Stimulated activated CD8-positive, alpha-beta memory T cell treated with anti-CD3 and anti-CD28 coated beads, Interleukin-4, amount 100 ng/mL, for 4 hours (primary cell): ENCODE results near the gene CLEC4E.
"Not testable (repeated sequence)": the region's sequence is repeated elsewhere in the genome, so short reads cannot be mapped to it uniquely, and the experiment has no call there.

Experiments
- DNase-seq, 2 donors: peaks; one replicate each; pipeline ENCODE4 v3.0.0-alpha.2; 2020; ENCODE audit warnings: low read depth in 2 of 2, low spot score in 1 of 2

The CLEC4E gene, protein sequence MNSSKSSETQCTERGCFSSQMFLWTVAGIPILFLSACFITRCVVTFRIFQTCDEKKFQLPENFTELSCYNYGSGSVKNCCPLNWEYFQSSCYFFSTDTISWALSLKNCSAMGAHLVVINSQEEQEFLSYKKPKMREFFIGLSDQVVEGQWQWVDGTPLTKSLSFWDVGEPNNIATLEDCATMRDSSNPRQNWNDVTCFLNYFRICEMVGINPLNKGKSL

DNA sequence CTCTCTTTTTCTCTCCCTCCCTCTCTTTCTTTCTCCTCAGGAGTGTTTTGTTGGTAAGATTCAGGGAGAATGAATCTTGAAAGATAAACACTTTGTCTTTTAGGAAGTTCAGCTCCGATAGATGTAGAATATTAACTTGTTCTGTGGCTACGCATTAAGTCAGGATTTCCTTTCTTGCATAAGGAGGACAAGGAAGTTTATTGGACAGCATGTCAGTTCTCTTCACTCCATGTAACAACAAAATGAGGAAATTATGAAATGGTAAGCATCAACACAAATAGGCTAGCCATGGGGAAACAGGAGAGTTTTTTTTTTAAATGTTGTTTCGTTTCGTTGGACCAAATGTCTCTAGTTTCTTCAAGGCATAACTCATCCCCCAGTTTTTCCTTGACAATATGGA, at the start of gene CLEC4E:
TSS of gene CLEC4E (minus strand) at position 75 of the 400 bp plus-strand sequence. CDS start 108 bp downstream, outside the sequence.
- DNase-seq, result not testable (repeated sequence)

DNA sequence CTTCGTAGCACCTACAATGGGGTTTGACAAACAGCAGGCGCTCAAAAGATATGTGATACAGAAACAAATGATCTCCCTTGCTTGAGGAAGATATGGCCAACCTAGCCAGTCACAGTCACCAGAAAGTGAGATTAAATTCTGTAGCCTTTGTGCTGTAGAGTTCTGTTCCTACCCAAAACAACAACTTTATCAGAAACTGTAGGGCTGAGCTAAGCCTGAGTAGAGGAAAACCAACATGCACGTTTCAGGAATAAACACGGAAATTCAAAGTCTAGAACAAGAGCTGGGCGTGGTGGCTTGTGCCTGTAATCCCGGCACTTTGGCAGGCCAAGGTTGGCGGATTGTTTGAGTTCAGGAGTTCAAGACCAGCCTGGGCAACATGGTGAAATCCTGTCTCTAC, 49.0 kb upstream of the CLEC4E start:
- no peak for DNase-seq

DNA sequence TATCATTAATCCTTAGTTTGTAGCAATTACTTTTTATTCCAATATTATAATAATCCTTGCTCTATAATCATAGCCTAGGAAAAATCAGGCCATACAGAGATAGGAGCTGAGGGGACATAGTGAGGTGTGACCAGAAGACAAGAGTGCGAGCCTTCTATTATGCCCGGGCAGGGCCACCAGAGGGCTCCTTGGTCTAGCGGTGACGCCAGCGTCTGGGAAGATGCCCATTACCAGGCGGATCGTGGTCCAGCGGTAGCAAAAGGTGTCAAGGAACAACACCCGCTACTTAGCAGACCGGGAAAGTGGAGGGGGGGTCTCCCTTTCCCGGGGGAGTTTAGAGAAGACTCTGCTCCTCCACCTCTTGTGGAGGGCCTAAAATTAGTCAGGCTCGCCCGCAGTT, 43.8 kb upstream of the CLEC4E start:
- DNase-seq, result not testable (repeated sequence)

DNA sequence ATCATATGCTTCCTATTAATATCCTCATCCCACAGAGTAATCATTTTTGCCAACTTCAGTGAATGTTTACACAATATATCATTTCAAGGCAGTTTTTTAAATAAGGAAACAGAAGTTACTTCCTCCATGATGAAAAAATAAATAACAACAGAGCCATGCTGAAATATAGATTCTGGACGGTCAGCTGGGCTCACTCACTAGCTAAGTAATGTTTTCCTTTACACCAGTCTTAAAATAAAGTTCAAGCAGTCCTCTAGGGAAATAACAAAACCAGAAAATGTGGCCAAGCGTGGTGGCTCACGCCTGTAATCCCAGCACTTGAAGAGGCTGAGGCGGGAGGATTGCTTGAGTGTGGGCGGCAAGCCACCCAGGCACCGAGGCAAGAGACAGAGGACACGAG, 43.3 kb upstream of the CLEC4E start:
- no peak for DNase-seq

DNA sequence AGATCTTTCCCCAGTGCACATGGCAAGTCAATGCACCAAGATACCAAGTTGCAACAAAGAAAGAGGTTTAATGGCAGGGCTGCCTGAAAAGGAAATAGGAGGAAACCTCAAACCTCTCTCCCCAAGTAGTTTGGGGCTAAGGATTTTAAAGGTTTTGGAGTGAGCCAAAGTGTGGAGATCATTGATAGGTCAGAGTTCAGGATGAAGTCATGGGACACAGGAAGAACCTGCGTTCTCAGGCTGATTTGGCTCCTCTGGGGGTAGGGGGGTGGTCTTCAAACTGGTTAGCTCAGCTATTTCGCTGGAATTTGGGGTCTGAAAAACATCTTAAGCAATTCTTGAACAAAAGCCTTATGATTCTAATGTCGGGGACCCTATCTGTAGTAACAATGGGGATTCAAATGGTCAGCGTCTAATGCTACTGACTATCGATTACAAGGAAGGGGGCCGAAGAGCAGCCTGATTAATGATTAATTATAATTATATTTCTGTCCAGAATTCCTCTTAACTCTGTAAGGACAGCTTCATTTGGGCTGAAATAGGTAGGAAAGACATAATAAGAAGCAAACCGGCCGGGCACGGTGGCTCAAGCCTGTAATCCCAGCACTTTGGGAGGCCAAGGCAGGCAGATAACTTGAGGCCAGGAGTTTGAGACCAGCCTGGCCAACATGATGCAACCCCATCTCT, 40.5 kb upstream of the CLEC4E start:
- DNase-seq, result no peak

DNA sequence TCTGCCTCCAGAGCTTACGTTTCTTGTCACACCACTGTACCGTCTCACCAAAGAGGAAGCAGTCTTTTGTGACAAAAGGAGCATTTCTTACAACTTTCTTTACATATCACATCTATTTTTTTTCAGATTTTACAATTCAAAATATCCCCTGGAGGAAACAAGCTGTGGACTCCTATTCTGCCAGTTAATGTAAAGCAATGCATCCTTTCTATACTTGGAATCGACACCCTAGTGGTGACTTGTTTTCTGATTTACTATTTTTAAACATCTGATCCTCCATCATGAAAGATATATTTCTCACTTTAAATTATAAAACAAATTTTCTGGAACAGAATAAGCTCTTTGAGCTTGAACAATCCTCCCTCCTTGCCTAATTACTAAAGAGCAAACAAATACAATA, 37.2 kb upstream of the CLEC4E start:
- DNase-seq, result no peak

DNA sequence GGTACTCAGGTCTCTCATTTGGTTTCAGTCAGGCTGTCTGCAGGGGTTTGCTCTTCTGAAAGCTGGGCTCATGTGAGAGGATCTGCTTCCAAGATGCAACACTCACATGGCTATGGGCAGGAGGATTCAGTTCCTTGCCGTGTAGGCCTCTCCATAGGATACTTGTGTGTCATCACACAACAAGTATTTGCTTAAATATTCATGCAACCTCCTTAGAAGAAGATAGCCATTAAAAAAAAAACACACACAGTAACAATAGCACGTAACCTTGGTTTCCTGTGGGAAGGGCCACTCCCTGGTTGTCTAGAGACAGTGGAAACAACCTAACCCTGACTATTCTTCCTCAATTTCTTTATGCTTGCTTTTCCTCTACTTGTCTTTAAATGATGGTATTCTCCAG, 31.8 kb upstream of the CLEC4E start:
- no peak for DNase-seq

DNA sequence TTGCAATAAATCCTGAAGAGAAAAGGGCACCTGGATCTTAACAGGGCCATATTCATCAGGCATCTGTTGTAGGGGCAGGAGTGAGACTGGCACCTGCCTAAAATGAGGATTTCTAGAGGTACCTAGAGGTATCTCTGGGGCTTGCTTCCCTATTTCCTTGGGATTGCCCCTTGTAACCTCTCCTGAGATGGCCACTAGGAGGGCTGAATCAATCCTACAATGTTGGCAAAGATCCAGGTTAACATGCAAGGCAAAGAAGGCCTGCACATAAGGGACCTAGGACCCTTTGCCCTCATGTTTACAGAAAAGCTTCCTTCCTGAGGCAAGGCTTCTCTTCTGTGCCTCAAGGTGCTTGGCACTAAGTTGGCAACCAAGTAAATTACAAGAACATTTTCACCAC, 25.8 kb upstream of the CLEC4E start:
- DNase-seq, result no peak

DNA sequence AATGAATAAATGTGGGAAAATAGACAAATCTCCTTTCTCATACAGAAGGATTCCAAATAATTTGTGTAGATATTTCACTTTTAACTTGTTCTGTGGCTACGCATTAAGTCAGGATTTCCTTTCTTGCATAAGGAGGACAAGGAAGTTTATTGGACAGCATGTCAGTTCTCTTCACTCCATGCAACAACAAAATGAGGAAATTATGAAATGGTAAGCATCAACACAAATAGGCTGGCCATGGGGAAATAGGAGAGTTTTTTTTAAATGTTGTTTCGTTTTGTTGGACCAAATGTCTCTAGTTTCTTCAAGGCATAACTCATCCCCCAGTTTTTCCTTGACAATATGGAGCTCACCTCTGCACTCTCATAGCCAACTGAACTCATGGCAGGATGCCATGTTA, 25.3 kb upstream of the CLEC4E start:
- not testable (repeated sequence) for DNase-seq

DNA sequence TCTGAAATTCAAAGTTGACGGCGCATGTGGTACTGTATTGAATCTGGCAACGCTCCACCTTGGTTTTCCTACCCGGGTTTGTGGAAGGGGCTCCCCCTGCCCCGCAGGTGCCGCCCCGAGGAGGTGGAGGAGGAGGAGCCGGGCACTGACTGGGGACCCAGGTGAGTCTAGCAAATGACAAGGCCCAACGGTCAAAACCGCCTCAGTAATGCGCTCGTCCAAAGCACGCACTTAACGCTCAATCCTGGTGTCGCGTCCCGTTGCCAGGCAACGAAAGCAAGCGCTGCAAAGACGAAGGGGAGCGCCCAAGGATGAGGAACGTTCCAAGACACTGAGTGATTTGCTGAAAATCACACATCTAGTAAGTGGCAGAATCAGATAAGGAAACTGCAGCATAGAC, 24.0 kb upstream of the CLEC4E start:
- DNase-seq, result no peak

DNA sequence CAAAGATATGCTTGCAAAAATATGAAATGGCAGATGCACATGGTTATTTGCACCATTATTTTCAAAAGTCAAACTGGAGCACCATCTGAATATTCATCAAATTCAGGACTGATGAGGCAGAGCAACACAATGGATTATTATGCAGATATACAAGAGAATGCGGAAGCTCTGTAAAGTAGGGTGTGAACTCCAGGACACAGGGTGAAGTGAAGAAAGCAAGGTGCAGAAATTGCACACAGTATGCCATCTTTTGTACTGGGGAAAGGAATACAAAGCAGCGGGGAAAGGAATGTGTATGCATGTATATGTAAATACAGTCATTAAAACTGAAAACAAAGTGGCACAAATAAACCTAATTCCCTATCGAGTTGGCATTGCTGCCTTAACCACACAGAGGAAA, 22.7 kb upstream of the CLEC4E start:
- no peak for DNase-seq

DNA sequence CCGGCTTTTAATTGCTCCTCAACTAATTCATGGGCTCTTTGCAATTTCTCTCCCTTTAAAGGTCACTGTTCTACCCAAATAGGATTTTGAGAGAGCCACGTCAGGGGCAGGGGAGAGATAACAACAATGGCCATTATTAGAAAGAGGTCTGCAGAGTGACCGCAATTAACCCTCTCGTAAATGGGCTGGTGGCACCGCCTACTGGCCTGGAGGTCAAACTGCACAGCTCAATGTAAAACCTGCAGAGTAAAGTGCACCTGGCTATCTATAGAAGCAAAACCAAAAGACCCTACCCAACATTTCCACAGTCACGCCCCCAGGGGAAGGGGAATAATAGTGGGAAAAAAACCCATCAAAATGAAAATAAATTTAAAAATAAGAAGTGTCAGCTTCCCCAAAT, 21.6 kb upstream of the CLEC4E start:
- no peak for DNase-seq

DNA sequence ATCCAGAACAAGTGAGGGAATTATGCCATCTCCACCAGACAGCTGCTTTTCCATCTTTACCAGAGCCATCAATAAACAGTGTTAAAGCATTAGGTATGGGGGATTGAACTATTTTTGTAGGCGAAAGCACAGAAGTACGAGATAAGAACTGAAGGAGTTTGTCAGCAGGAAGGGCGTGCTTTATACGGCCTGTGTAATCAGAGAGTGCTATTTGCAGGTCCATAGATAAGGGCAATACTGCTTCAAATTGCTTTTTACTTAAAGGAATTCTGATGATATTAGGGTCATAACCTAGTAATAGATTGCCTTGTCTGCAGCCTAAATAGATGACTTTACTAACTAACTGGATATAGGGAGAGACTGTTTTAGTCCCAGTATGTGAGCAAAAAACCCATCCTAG, 20.3 kb upstream of the CLEC4E start:
- no peak for DNase-seq

DNA sequence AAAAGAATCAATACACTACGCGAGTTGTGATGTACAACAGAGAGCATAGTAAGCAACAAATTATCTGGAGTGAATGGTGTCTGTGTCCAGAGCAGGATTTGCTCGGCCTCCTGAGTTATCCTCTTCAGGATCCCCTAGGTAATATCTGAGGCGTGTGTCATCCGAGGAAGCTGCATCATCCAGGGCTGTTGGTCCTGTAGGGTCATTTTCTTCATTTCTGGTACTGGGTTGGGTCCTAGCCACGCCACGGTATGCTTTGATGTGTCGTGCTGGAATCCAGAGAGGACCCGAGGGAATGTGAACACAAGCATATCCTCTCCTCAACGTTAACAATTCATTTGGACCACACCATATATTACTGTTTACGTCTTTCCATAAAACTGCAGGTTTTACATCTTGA, 19.0 kb upstream of the CLEC4E start:
- DNase-seq, result no peak

DNA sequence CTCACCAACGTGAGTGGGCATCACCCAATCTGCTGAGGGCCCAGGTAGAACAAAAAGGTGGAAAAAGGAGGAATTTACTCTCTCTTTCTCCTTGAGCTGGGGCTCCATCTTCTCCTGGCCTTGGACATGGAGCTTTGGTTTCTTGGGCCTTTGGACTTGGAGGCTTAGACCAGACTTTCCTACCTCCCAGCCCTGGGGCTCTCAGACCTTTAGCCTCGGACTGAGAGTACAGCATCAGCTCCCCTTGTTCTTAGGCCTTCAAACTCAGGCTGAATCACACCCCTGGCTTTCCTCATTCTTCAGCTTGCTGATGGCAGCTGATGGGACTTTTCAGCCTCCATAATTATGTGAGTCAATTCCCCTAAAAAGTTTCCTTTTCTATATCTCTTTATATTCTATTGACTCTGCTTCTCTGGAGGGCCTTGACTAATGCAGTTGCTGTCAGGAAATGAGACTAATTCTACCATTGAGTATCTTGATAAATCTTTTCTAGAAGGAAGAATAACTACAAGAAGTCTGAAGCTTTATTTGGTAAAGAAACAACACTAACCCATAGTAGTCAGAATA, 15.9 kb upstream of the CLEC4E start:
- no peak for DNase-seq

DNA sequence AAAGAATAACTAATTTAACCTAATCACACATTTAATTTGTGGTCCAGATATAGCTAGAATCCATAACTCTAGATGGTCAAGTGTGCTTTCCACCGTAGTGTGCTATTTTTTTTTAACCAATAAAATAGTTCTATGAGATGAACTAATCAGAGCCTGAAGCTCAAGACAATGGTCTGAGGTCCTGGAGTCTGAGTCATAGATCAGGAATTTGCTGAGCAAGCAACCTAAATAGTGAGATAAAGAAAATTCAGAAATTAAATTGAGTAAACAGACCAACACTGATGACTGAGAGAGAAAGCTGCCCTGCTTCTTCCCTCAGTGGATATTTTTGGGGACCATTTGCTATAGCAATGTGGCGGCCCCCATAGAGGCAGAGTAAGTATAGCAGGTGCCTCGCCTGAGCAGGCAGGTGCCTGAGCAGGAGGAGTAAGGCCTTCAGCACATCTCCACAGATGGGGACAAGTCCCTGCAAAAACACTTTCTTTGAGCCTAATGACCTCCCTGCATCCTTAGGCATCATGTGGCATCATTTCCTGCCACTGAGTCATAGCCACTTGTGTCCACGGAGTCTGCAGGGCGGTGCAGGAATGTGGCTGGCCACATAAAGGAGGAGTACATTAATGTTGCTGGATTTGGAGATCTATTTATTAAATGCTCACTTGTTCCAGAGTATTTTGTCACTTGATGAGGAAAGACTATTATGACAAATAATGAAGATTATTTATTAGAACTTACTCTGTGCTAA, 13.9 kb upstream of the CLEC4E start:
- DNase-seq, result no peak

DNA sequence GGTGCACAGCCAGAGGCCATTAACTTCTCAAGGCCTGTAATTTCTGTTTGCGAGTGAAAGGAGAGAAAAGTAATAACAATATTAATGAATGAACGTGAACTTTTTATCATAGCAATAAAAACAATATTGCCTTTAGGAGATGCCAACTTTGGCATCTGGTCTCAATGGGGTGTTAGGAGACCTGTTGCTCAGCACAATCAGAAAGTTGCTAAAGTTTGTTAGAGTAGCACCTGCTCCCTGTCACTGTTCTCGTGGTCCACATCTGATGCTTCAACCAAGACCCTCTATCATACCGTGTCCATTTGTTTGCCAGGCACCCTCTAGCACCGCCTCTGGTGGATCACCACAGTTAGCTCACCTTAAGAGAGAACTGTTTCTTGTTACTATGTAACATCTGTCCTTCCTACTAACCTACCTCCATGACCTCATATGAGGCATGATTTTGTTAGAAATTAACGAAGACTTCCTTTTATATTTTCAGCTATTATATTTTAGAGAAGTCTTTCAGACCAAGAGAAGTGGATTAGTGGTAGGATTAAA, 12.5 kb upstream of the CLEC4E start:
- no peak for DNase-seq

DNA sequence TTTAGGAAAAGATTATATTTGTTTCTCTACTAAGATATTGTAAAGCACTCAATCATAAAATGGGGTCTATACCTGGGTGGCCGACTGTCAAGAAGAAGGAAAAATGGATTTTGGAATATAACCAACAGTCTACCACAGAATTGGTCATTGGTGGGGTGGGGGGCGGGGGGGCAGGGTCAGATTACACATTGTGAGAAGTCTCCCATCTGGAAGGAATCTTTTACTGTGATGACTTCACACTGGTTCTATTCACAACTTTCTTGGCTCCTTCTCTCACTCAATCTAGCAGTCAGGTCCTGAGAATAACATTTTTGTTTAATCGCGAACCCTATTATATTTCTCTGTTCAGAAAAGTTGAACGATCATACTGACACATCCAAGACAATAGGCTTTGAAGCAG, 8.7 kb upstream of the CLEC4E start:
- DNase-seq, result no peak

DNA sequence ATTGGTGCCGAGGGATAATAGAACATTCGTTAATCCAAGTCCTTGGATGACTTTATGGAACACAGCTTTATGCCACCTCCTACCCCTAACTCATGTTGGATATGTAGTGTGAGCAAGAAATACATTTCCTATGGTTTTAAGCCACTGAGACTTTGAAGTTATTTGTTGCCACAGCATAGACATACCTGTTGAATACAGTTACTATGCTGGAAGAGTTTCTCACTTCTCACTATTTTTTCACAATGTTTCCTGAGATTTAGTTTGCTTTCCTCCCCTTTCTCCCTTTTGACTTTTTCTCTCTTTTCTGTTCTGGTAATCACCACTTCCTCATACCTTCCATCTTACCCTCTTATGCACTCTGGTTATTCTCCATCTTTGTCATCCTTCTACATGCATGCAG, 7.5 kb upstream of the CLEC4E start:
- no peak for DNase-seq

DNA sequence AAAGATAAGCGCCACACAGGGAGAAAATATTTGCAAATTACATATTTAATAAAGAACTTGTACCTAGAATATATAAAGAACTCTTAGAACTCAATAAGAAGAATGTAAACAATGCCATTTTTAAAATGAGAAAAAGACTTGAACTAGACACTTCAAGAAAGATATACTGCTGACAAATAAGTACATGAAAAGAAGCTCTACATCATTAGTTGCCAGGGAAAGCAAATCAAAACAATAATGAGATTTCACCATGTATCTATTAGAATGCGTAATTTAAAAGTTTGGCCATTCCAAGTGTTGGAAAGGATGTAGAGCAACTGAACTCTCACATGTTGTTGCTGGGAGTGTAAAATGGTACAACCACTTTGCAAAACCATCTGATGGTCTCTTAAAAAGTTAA, 6.9 kb upstream of the CLEC4E start:
- no peak for DNase-seq

DNA sequence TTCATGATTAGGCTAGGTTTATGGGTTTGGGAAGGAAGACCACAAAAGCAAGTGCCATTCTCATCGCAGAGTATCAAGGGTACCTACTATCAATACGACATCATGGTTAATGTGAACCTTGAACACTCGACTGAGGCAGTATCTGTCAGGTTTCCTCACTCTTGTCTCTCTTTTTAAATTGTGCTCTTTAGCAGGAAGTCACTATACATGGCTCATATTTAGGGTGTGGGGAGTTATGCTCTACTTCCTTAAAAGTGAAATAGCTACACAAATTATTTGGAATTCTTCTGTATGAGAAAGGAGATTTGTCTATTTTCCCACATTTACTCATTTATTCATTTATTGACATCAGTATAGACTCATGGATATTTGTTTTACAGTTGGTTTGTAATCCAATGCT, 5.9 kb upstream of the CLEC4E start:
- DNase-seq, result no peak

DNA sequence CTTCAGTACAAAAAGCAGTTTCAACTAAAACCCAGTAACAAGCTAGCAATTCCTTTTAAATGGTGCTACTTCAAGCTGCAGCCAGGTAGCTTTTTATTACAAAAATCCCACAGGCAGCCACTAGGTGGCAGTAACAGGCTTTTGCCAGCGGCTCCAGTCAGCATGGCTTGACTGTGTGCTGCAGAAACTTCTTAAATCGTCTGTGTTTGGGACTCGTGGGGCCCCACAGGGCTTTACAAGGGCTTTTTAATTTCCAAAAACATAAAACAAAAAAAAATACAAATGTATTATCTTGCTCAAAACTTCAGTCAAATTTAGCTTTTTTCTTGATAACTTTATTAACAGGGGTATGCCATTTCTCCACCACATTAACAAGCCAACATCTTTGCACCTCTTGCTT, 3.6 kb upstream of the CLEC4E start:
- peak; percentile 24 to 55 for DNase-seq
